H1 (cell line): ENCODE results near the gene SPATA6L.

Experiments
- BCL11A ChIP-seq, 2 experiments: IDR thresholded peaks; one replicate each; pipeline ENCODE4 v1.6.1; 2011; ENCODE audit warnings: low read depth in 2 of 2, low read length in 2 of 2, mild to moderate bottlenecking in 2 of 2
- CHD2 ChIP-seq: IDR thresholded peaks from 2 replicates; pipeline ENCODE4 v1.6.1; 2012; ENCODE audit warnings: low read length, improper control_type of control experiment
- CTCF ChIP-seq, 3 experiments: IDR thresholded peaks; 1 replicate in 2 of 3; 2 replicates in 1 of 3; pipeline versions ENCODE4 v1.5.1 to v1.6.1; 2011; ENCODE audit warnings: low read length in 3 of 3, mild to moderate bottlenecking in 3 of 3, inconsistent platforms in 2 of 3, low read depth in 1 of 3, moderate library complexity in 1 of 3; ENCODE audit not compliant: insufficient read depth in 1 of 3; ENCODE audit errors: control extremely low read depth in 1 of 3
- EGR1 ChIP-seq: IDR thresholded peaks from 2 replicates; pipeline ENCODE4 v1.6.1; 2011; ENCODE audit warnings: low read depth, low read length, borderline replicate concordance
- EP300 ChIP-seq, 2 experiments: IDR thresholded peaks; 1 replicate in 1 of 2; 2 replicates in 1 of 2; pipeline ENCODE4 v1.6.1; 2011 to 2012; ENCODE audit warnings: low read depth in 2 of 2, low read length in 2 of 2, mild to moderate bottlenecking in 2 of 2, borderline replicate concordance in 1 of 2, inconsistent platforms in 1 of 2, moderate library complexity in 1 of 2
- HDAC2 ChIP-seq, 2 experiments: fragments of 300-600 bp in 1 of 2; sonication (generic) in 1 of 2; IDR thresholded peaks; 2 replicates each; pipeline ENCODE4 v1.6.1; 2011 to 2012; ENCODE audit warnings: low read depth in 2 of 2, low read length in 2 of 2, mild to moderate bottlenecking in 2 of 2, moderate library complexity in 2 of 2, borderline replicate concordance in 1 of 2, inconsistent platforms in 1 of 2
- MAFK ChIP-seq: IDR thresholded peaks from 2 replicates; pipeline ENCODE4 v1.6.1; 2012; ENCODE audit warnings: low read depth, mild to moderate bottlenecking, improper control_type of control experiment, low read length
- POLR2A ChIP-seq, 2 experiments: IDR thresholded peaks; 1 replicate in 1 of 2; 2 replicates in 1 of 2; pipeline ENCODE4 v1.6.1; 2011; ENCODE audit warnings: low read depth in 2 of 2, low read length in 2 of 2, mild to moderate bottlenecking in 2 of 2; ENCODE audit errors: control extremely low read depth in 1 of 2
- POLR2AphosphoS5 ChIP-seq: IDR thresholded peaks from 2 replicates; pipeline ENCODE4 v1.6.1; 2011; ENCODE audit warnings: low read depth, low read length
- RAD21 ChIP-seq, 2 experiments: IDR thresholded peaks in 1 of 2; conservative IDR thresholded peaks in 1 of 2; 2 replicates each; pipeline ENCODE4 v1.6.1; 2011; ENCODE audit warnings: low read depth in 2 of 2, low read length in 2 of 2, improper control_type of control experiment in 1 of 2, inconsistent platforms in 1 of 2, mild to moderate bottlenecking in 1 of 2, moderate library complexity in 1 of 2
- RFX5 ChIP-seq: IDR thresholded peaks from 2 replicates; pipeline ENCODE4 v1.6.1; 2011; ENCODE audit warnings: low read depth, low read length, improper control_type of control experiment, borderline replicate concordance
- TAF1 ChIP-seq: IDR thresholded peaks from 2 replicates; pipeline ENCODE4 v1.6.1; 2011; ENCODE audit warnings: mild to moderate bottlenecking, low read depth, low read length
- YY1 ChIP-seq: IDR thresholded peaks from 2 replicates; pipeline ENCODE4 v1.6.1; 2011; ENCODE audit warnings: low read depth, mild to moderate bottlenecking, low read length

GRCh38 chr9:4667681-4668080 lies 1.4 kb upstream of the SPATA6L start:
- TF ChIP-seq POLR2AphosphoS5 (no peak), CTCF (IDR thresholded peaks at IDR 0.05; ENCODE audit: control extremely low read depth in 1 of 3, insufficient read depth in 1 of 3, low read depth in 1 of 3, low read length in 3 of 3) (no peak), POLR2A (IDR thresholded peaks at IDR 0.05; ENCODE audit: control extremely low read depth in 1 of 2, low read depth in 2 of 2, low read length in 2 of 2) (no peak), TAF1 (no peak), MAFK (no peak), RFX5 (no peak), RAD21 (IDR thresholded peaks at IDR 0.05 in 1 of 2, conservative IDR thresholded peaks at IDR 0.05 in 1 of 2; ENCODE audit: low read depth in 2 of 2, low read length in 2 of 2) (no peak), HDAC2 (IDR thresholded peaks at IDR 0.05; ENCODE audit: borderline replicate concordance in 1 of 2, low read depth in 2 of 2, low read length in 2 of 2) (no peak), BCL11A (IDR thresholded peaks at IDR 0.05; ENCODE audit: low read depth in 2 of 2, low read length in 2 of 2) (no peak), EP300 (IDR thresholded peaks at IDR 0.05; ENCODE audit: borderline replicate concordance in 1 of 2, low read depth in 2 of 2, low read length in 2 of 2) (no peak), YY1 (no peak), CHD2 (no peak), EGR1 (no peak)
